Activated CD4-positive, alpha-beta T cell treated with anti-CD3 and anti-CD28 coated beads, Interleukin-2, amount 10 ng/mL, durations not matched to agents 7 days and 5 days (primary cell): ENCODE results near the gene ANAPC2. TPM values are rescaled to one million over a fixed set of nuclear protein-coding genes. Genes with fewer than 3 reads are reported as not detected.

ENCODE experiments used
- CTCF ChIA-PET: fragments of 350-600 bp; sonication (Branson Sonifier 250); formaldehyde crosslinking; loops from one replicate; lab custom pipeline; 2021; ENCODE audit warnings: antibody characterized with exemption; lab: Charles Lee
- POLR2A ChIA-PET: fragments of 350-600 bp; sonication (Branson Sonifier 250); formaldehyde crosslinking; loops from one replicate; lab custom pipeline; 2021; ENCODE audit warnings: antibody characterized with exemption; lab: Charles Lee
- DNase-seq: peaks from one replicate; pipeline ENCODE4 v3.0.0-alpha.2; 2020
- H3K27ac Mint-ChIP-seq: one replicate; pipeline ENCODE4 v1.8.0; 2021; ENCODE audit warnings: mild to moderate bottlenecking, moderate library complexity, mixed read lengths
- H3K27me3 Mint-ChIP-seq: one replicate; pipeline ENCODE4 v1.8.0; 2021; ENCODE audit warnings: mixed read lengths
- H3K36me3 Mint-ChIP-seq: one replicate; pipeline ENCODE4 v1.8.0; 2021; ENCODE audit warnings: low read depth, mixed read lengths
- H3K4me1 Mint-ChIP-seq: one replicate; pipeline ENCODE4 v1.8.0; 2021; ENCODE audit warnings: mixed read lengths
- H3K4me3 Mint-ChIP-seq: one replicate; pipeline ENCODE4 v1.8.0; 2021; ENCODE audit warnings: mild to moderate bottlenecking, moderate library complexity, mixed read lengths
- H3K9me3 Mint-ChIP-seq: one replicate; pipeline ENCODE4 v1.8.0; 2021; ENCODE audit warnings: mixed read lengths
- total RNA-seq, 2 experiments: library from RNA; stranded (reverse); gene quantifications; one replicate each; pipeline ENCODE4 v1.2.3, GENCODE V29; 2021

Gene ANAPC2
- total RNA-seq, 2 experiments from 2014 or later, result 61.3 to 76.1 TPM

GRCh38 chr9:137191691-137192447 lies 3.5 kb upstream of the ANAPC2 start:
- Mint-ChIP-seq H3K4me3 (no peak overlapping the region), H3K4me1 (peaks cover 26% of the 10 kb centered on the region), H3K36me3 (peaks cover 2% of the 10 kb centered on the region), H3K27me3 (no peaks in the 10 kb centered on the region), H3K9me3 (no peaks in the 10 kb centered on the region), H3K27ac (no peak overlapping the region)
- DNase-seq, result no peak
- POLR2A ChIA-PET, result no interaction called here
- CTCF ChIA-PET, result interaction anchor here (0.7 to 1.5 kb wide), 4 partner anchors 23 to 157 kb away, joined by 3 to 5 read pairs (median 3); no protein-coding TSS in a partner anchor

- H3K36me3 Mint-ChIP-seq, result peaks cover 2% of the 10 kb centered on the region
Observed at GRCh38 chr9:137191245-137191644, 2.9 kb upstream of the ANAPC2 start.

GRCh38 chr9:137190315-137190856 lies 2.0 kb upstream of the ANAPC2 start:
- no peaks in the 10 kb centered on the region for H3K9me3 Mint-ChIP-seq
- peak overlapping the region; percentile 96 for H3K4me3 Mint-ChIP-seq
- no peaks in the 10 kb centered on the region for H3K27me3 Mint-ChIP-seq
- DNase-seq, result no peak
- ChIA-PET CTCF (interaction anchor here (0.8 to 2.2 kb wide), 5 partner anchors 8 to 94 kb away, joined by 3 to 11 read pairs (median 4); no protein-coding TSS in a partner anchor), POLR2A (no interaction called here)
- H3K4me1 Mint-ChIP-seq, result peaks cover 34% of the 10 kb centered on the region
- H3K36me3 Mint-ChIP-seq, result peaks cover 3% of the 10 kb centered on the region
- H3K27ac Mint-ChIP-seq, result peak overlapping the region; percentile 19

More at GRCh38 chr9:137191245-137191644, 2.9 kb upstream of the ANAPC2 start:
- H3K27me3 Mint-ChIP-seq, result no peaks in the 10 kb centered on the region
- CTCF ChIA-PET, result interaction anchor here (0.7 to 1.1 kb wide), 3 partner anchors 38 to 95 kb away, joined by 3 to 4 read pairs (median 3); no protein-coding TSS in a partner anchor
- H3K27ac Mint-ChIP-seq, result no peak overlapping the region
- no peak overlapping the region for H3K4me3 Mint-ChIP-seq
- no peaks in the 10 kb centered on the region for H3K9me3 Mint-ChIP-seq
- POLR2A ChIA-PET, result no interaction called here
- no peak for DNase-seq
- peaks cover 32% of the 10 kb centered on the region for H3K4me1 Mint-ChIP-seq

GRCh38 chr9:137189297-137190295 lies 1.2 kb upstream of the ANAPC2 start:
- Mint-ChIP-seq H3K4me3 (peak overlapping the region; percentile 96), H3K27ac (peak overlapping the region; percentile 94), H3K9me3 (no peaks in the 10 kb centered on the region), H3K36me3 (peaks cover 3% of the 10 kb centered on the region), H3K4me1 (peaks cover 34% of the 10 kb centered on the region), H3K27me3 (no peaks in the 10 kb centered on the region)
- ChIA-PET POLR2A (interaction anchor here (1.1 to 1.6 kb wide), 2 partner anchors 11 to 15 kb away, joined by 4 to 5 read pairs; partner anchors contain the start of gene TPRN), CTCF (interaction anchor here (1.0 to 2.6 kb wide), 8 partner anchors 9 to 143 kb away, joined by 3 to 11 read pairs (median 6); partner anchors contain the start of genes NDOR1, TMEM203, TMEM210 and TPRN)
- DNase-seq, result no peak

GRCh38 chr9:137188086-137188489 lies 272 bp downstream of the ANAPC2 start:
- Mint-ChIP-seq H3K9me3 (no peaks in the 10 kb centered on the region), H3K36me3 (peaks cover 7% of the 10 kb centered on the region), H3K27ac (peak overlapping the region; percentile 95), H3K4me1 (peaks cover 34% of the 10 kb centered on the region), H3K27me3 (no peaks in the 10 kb centered on the region), H3K4me3 (peak overlapping the region; percentile 88)
- no peak for DNase-seq
- ChIA-PET POLR2A (interaction anchor here (1.1 to 1.6 kb wide), 2 partner anchors 13 to 17 kb away, joined by 4 to 5 read pairs; partner anchors contain the start of gene TPRN), CTCF (interaction anchor here (1.2 to 2.6 kb wide), 5 partner anchors 11 to 31 kb away, joined by 3 to 10 read pairs (median 4); partner anchors contain the start of genes NDOR1, TMEM203, TMEM210 and TPRN)

- ChIA-PET CTCF (interaction anchor here (1.1 to 2.6 kb wide), 5 partner anchors 10 to 37 kb away, joined by 3 to 10 read pairs (median 3); partner anchors contain the start of genes CYSRT1, TMEM210 and TPRN), POLR2A (no interaction called here)
- Mint-ChIP-seq H3K4me3 (peak overlapping the region; percentile 88), H3K27me3 (no peaks in the 10 kb centered on the region), H3K4me1 (peaks cover 34% of the 10 kb centered on the region), H3K9me3 (no peaks in the 10 kb centered on the region), H3K36me3 (peaks cover 7% of the 10 kb centered on the region), H3K27ac (peak overlapping the region; percentile 95)
- DNase-seq, result no peak
Observed at GRCh38 chr9:137187386-137187785, 974 bp downstream of the ANAPC2 start.

- Mint-ChIP-seq H3K9me3 (no peaks in the 10 kb centered on the region), H3K4me1 (peaks cover 34% of the 10 kb centered on the region), H3K27ac (peak overlapping the region; percentile 72), H3K4me3 (peak overlapping the region; percentile 88), H3K27me3 (no peaks in the 10 kb centered on the region), H3K36me3 (peaks cover 11% of the 10 kb centered on the region)
- POLR2A ChIA-PET, result no interaction called here
- CTCF ChIA-PET, result interaction anchor here (0.9 to 1.1 kb wide), 2 partner anchors 29 to 38 kb away, joined by 3 read pairs; partner anchors contain the start of gene CYSRT1
- DNase-seq, result no peak
Observed at GRCh38 chr9:137186385-137186784, 2.0 kb downstream of the ANAPC2 start.

GRCh38 chr9:137185921-137186320 lies 2.4 kb downstream of the ANAPC2 start:
- Mint-ChIP-seq H3K36me3 (peaks cover 11% of the 10 kb centered on the region), H3K27me3 (no peaks in the 10 kb centered on the region), H3K27ac (no peak overlapping the region), H3K4me3 (peak overlapping the region; percentile 25), H3K9me3 (no peaks in the 10 kb centered on the region), H3K4me1 (peaks cover 31% of the 10 kb centered on the region)
- DNase-seq, result no peak
- ChIA-PET CTCF (interaction anchor here (0.9 kb wide), 1 partner anchor 28 kb away, joined by 3 read pairs; no protein-coding TSS in a partner anchor), POLR2A (no interaction called here)

GRCh38 chr9:137184881-137185660 lies 3.3 kb downstream of the ANAPC2 start:
- Mint-ChIP-seq H3K36me3 (peaks cover 11% of the 10 kb centered on the region), H3K4me1 (peaks cover 26% of the 10 kb centered on the region), H3K9me3 (no peaks in the 10 kb centered on the region), H3K27me3 (no peaks in the 10 kb centered on the region), H3K4me3 (no peak overlapping the region), H3K27ac (no peak overlapping the region)
- CTCF ChIA-PET, result interaction anchor here (0.9 kb wide), 1 partner anchor 28 kb away, joined by 3 read pairs; no protein-coding TSS in a partner anchor
- DNase-seq, result no peak
- POLR2A ChIA-PET, result no interaction called here

- ChIA-PET POLR2A (no interaction called here), CTCF (no interaction called here)
- Mint-ChIP-seq H3K36me3 (peaks cover 13% of the 10 kb centered on the region), H3K27ac (no peak overlapping the region), H3K4me3 (no peak overlapping the region), H3K4me1 (peaks cover 17% of the 10 kb centered on the region), H3K27me3 (no peaks in the 10 kb centered on the region), H3K9me3 (no peaks in the 10 kb centered on the region)
- no peak for DNase-seq
Observed at GRCh38 chr9:137183980-137184595, 4.3 kb downstream of the ANAPC2 start.

- peaks cover 15% of the 10 kb centered on the region for H3K4me1 Mint-ChIP-seq
- no peak for DNase-seq
- no peak overlapping the region for H3K27ac Mint-ChIP-seq
- no peaks in the 10 kb centered on the region for H3K9me3 Mint-ChIP-seq
- H3K4me3 Mint-ChIP-seq, result no peak overlapping the region
- ChIA-PET CTCF (interaction anchor here (0.6 kb wide), 1 partner anchor 217 kb away, joined by 3 read pairs; no protein-coding TSS in a partner anchor), POLR2A (no interaction called here)
- no peaks in the 10 kb centered on the region for H3K27me3 Mint-ChIP-seq
- H3K36me3 Mint-ChIP-seq, result peaks cover 11% of the 10 kb centered on the region
Observed at GRCh38 chr9:137182836-137183235, 5.5 kb downstream of the ANAPC2 start.
